Measurements from ENCODE around the gene PHKB.

The PHKB gene

DNA sequence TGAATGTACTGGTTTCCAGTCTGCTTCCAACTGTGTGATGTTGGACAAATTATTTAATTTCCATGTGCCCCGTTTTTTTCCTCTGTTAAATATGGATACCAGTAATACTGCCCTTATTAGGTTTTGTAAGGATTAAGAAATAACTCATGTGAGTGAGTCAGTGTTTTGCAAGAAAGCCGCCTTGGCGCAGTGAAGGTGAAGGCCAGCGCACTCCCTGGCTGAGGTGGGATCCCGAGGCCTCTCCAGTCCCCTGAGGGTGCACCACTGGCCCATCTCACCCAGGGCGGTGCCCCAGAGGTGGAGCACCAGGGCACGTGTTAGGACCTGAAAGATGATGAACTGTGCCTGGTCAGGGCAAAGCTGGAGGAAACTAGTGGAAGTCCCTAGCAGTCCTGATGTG lies 43.5 kb downstream of the PHKB start:
- Mint-ChIP-seq H3K36me3 (ENCODE audit: low read depth) (peaks cover 38% of the 10 kb centered on the region), H3K4me1 (peaks cover 5% of the 10 kb centered on the region), H3K4me3 (no peak overlapping the region), H3K27me3 (ENCODE audit: low read depth) (no peaks in the 10 kb centered on the region), H3K9me3 (no peaks in the 10 kb centered on the region), H3K27ac (no peak overlapping the region)
- TF ChIP-seq, protein P1, sequence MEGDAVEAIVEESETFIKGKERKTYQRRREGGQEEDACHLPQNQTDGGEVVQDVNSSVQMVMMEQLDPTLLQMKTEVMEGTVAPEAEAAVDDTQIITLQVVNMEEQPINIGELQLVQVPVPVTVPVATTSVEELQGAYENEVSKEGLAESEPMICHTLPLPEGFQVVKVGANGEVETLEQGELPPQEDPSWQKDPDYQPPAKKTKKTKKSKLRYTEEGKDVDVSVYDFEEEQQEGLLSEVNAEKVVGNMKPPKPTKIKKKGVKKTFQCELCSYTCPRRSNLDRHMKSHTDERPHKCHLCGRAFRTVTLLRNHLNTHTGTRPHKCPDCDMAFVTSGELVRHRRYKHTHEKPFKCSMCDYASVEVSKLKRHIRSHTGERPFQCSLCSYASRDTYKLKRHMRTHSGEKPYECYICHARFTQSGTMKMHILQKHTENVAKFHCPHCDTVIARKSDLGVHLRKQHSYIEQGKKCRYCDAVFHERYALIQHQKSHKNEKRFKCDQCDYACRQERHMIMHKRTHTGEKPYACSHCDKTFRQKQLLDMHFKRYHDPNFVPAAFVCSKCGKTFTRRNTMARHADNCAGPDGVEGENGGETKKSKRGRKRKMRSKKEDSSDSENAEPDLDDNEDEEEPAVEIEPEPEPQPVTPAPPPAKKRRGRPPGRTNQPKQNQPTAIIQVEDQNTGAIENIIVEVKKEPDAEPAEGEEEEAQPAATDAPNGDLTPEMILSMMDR (IDR thresholded peaks at IDR 0.05; ENCODE audit: unreplicated experiment in 3 of 3) = no peak

DNA sequence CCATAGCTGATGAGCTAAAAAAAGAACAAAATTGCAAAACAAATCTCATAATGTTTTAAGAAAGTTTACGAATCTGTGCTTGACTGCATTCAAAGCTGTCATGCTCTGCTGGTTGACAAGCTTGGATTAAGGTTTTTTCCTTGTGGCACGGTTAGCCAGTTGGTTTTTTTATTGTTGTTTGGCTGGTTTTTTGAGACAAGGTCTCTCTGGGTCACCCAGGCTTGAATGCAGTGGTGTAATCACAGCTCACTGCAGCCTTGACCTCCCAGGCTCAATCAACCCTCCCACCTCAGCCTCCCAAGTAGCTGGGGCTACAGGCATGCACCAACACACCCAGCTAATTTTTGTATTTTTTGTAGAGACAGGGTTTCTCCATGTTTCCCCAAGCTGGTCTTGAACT lies 45.7 kb downstream of the PHKB start:
- TF ChIP-seq, protein P1 (IDR thresholded peaks at IDR 0.05; ENCODE audit: unreplicated experiment in 3 of 3) = no peak
- Mint-ChIP-seq H3K27me3 (ENCODE audit: low read depth) (no peaks in the 10 kb centered on the region), H3K27ac (peak overlapping the region in 1 of 3 experiments; percentile 42), H3K9me3 (no peaks in the 10 kb centered on the region), H3K4me1 (peaks cover 5% of the 10 kb centered on the region), H3K36me3 (ENCODE audit: low read depth) (peaks cover 32% of the 10 kb centered on the region), H3K4me3 (no peak overlapping the region)

DNA sequence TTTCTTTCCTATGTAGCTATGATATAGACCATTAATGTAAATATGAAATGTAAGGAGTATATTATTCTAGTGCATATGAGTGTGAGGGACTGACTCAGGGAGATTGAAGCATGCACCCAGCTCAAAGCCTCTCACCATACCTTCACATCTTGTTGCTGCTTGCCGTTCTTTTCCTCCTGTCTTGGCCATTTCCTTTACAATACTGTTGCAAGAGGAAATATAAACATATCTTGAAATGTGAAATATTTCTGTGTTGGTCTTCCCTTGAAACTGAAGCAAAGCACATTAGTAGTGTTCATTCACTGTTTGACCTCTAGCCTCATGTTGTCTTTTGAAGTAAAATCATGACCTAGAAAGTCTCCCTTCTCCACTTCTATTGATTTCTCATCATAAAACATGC lies 46.6 kb downstream of the PHKB start:
- Mint-ChIP-seq H3K4me3 (no peak overlapping the region), H3K4me1 (peaks cover 5% of the 10 kb centered on the region), H3K27me3 (ENCODE audit: low read depth) (no peaks in the 10 kb centered on the region), H3K27ac (peak overlapping the region in 1 of 3 experiments; percentile 11), H3K36me3 (ENCODE audit: low read depth) (peaks cover 38% of the 10 kb centered on the region), H3K9me3 (no peaks in the 10 kb centered on the region)
- TF ChIP-seq, protein P1 (IDR thresholded peaks at IDR 0.05; ENCODE audit: unreplicated experiment in 3 of 3) = no peak

DNA sequence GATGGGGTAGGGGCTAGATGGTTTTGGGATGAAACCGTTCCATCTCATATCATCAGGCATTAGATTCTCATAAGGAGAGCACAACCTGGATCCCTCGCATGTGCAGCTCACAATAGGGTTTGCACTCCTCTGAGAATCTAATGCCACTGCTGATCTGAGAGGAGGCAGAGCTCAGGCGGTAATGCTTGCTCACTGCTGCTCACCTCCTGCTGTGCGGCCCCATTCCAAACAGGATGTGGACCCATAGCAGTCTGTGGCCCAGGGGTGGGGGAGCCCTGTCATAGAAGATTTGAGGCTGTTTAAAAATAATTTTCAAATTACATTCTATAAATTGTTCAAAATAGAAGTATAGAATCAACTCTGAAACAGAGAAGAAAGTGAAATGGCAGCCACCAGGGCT lies 50.8 kb downstream of the PHKB start:
- no peak overlapping the region for H3K4me3 Mint-ChIP-seq
- peaks cover 5% of the 10 kb centered on the region for H3K4me1 Mint-ChIP-seq

DNA sequence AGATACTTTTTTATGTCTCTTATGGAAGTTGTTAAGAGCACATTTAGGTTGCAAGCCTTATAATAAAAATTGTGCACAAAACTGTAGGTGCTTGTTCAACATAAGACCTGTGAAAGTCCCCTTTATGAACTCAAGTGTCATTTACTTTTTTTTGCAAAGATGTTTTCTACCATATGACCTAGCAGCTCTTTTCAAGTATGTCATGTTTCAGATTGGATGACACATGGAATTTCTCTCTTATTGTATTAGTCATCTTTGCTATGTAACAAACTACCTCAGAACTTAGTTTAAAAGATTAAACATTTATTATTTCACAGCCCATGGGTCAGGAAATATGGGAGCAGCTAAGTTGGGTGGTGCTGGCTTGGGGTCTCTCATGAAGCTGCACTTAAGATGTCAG lies 57.9 kb downstream of the PHKB start:
- TF ChIP-seq, protein P1 (IDR thresholded peaks at IDR 0.05; ENCODE audit: unreplicated experiment in 3 of 3) = no peak
- no peak overlapping the region for H3K4me3 Mint-ChIP-seq
- peaks cover 38% of the 10 kb centered on the region for H3K36me3 Mint-ChIP-seq (ENCODE audit: low read depth)
- no peak overlapping the region for H3K27ac Mint-ChIP-seq
- H3K27me3 Mint-ChIP-seq (ENCODE audit: low read depth) = no peaks in the 10 kb centered on the region
- no peaks in the 10 kb centered on the region for H3K4me1 Mint-ChIP-seq
- H3K9me3 Mint-ChIP-seq = peaks cover 2% of the 10 kb centered on the region

More for the DNA sequence above, 50.8 kb downstream of the PHKB start:
- TF ChIP-seq, protein P1 (IDR thresholded peaks at IDR 0.05; ENCODE audit: unreplicated experiment in 3 of 3) = no peak
- Mint-ChIP-seq H3K27me3 (ENCODE audit: low read depth) (no peaks in the 10 kb centered on the region), H3K9me3 (no peaks in the 10 kb centered on the region), H3K27ac (no peak overlapping the region), H3K36me3 (ENCODE audit: low read depth) (peaks cover 34% of the 10 kb centered on the region)

DNA sequence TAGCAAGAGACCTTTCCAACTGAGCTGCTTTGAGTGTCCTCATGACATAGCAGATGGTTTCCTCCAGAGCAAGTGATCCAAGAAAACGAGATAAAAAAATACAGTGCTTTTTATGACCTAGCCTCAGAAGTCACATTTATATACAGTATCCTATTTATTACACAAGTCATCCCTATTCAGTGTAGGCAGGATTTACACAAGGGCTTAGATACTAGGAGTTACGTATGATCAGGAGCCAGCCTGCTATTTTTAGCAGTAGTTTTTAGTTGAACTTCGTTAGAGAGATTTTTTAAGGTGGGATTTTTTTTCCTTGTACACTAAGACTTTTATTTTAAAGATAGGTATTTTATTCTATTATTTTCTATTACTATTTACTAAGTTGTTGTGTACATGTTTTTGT lies 58.4 kb downstream of the PHKB start:
- H3K4me1 Mint-ChIP-seq = no peaks in the 10 kb centered on the region
- no peak overlapping the region for H3K4me3 Mint-ChIP-seq
- peaks cover 39% of the 10 kb centered on the region for H3K36me3 Mint-ChIP-seq (ENCODE audit: low read depth)
- no peak overlapping the region for H3K27ac Mint-ChIP-seq
- TF ChIP-seq, protein P1 (IDR thresholded peaks at IDR 0.05; ENCODE audit: unreplicated experiment in 3 of 3) = no peak
- no peaks in the 10 kb centered on the region for H3K27me3 Mint-ChIP-seq (ENCODE audit: low read depth)
- H3K9me3 Mint-ChIP-seq = peaks cover 4% of the 10 kb centered on the region
